Uterus (tissue), 4 donors: ENCODE results near the gene ZNF337. TPM values are rescaled to one million over a fixed set of nuclear protein-coding genes. Genes with fewer than 3 reads are reported as not detected.
"Not testable (repeated sequence)": the region's sequence is repeated elsewhere in the genome, so short reads cannot be mapped to it uniquely, and the experiment has no call there.

Experiments used
- DNase-seq, 2 donors: peaks; one replicate each; pipeline ENCODE4 v3.0.0-alpha.2; 2019 to 2020
- H3K27ac ChIP-seq, 2 donors: fragments of 200-600 bp; sonication (generic); 1 replicate in 1 of 2; 2 replicates in 1 of 2; pipeline ENCODE4 v1.5.1; 2016 to 2018
- H3K27me3 ChIP-seq, 2 donors: fragments of 200-600 bp; sonication (generic); one replicate each; pipeline ENCODE4 v1.5.1; 2018 to 2019; ENCODE audit warnings: control low read depth in 1 of 2
- H3K36me3 ChIP-seq, 2 donors: fragments of 200-600 bp; sonication (generic); one replicate each; pipeline ENCODE4 v1.5.1; 2019; ENCODE audit warnings: control low read depth in 1 of 2
- H3K4me1 ChIP-seq, 2 donors: fragments of 200-600 bp; sonication (generic); one replicate each; pipeline ENCODE4 v1.5.1; 2018 to 2019; ENCODE audit warnings: control low read depth in 1 of 2
- H3K4me3 ChIP-seq, 2 donors: fragments of 200-600 bp; sonication (generic); 1 replicate in 1 of 2; 2 replicates in 1 of 2; pipeline ENCODE4 v1.5.1; 2018 to 2019; ENCODE audit warnings: mild to moderate bottlenecking in 1 of 2
- H3K9me3 ChIP-seq, 2 donors: fragments of 200-600 bp; sonication (generic); one replicate each; pipeline ENCODE4 v1.5.1; 2019; ENCODE audit warnings: control low read depth in 1 of 2
- CTCF ChIP-seq, 4 experiments: fragments of 200-600 bp in 2 of 4; fragments of 450-650 bp in 2 of 4; sonication (generic) in 2 of 4; IDR thresholded peaks; one replicate each; pipeline ENCODE4 v1.5.1; 2016 to 2019; ENCODE audit warnings: antibody characterized with exemption in 4 of 4, mild to moderate bottlenecking in 2 of 4, moderate library complexity in 1 of 4
- POLR2A ChIP-seq, 2 donors: fragments of 450-650 bp; IDR thresholded peaks; one replicate each; pipeline ENCODE4 v1.6.1; 2016; ENCODE audit warnings: antibody characterized with exemption in 2 of 2, mild to moderate bottlenecking in 1 of 2, moderate library complexity in 1 of 2
- intact Hi-C: fragments of 100-400 bp; cut with DNase I; formaldehyde crosslinking; loops from one replicate; pipeline ENCODE4 v1.15.1; 2023; ENCODE audit warnings: low total_unique reads
- total RNA-seq, 4 donors: library from RNA; depleted of rRNA in 3 of 4; stranded (reverse); fragments of >200 nt in 3 of 4; gene quantifications; one replicate each; pipeline versions ENCODE4 v1.1.0 to v1.2.4, GENCODE V29; 2014 to 2023
- donor health status: DM: yes; HTN: yes; CAD: no.

Gene ZNF337
- total RNA-seq, 4 donors from 2014 or later = 2.6 to 32.4 (median 19.0) TPM

GRCh38 chr20:25637247-25637646 lies 59.4 kb downstream of the ZNF337 start:
- no peaks in the 10 kb centered on the region for H3K4me1 ChIP-seq

GRCh38 chr20:25632940-25633790 lies 63.5 kb downstream of the ZNF337 start:
- H3K9me3 ChIP-seq = no peaks in the 10 kb centered on the region
- no peaks in the 10 kb centered on the region for H3K27me3 ChIP-seq
- intact Hi-C loops = no loop called here
- no peak overlapping the region for H3K27ac ChIP-seq
- DNase-seq = no peak
- H3K36me3 ChIP-seq = no peaks in the 10 kb centered on the region
- no peaks in the 10 kb centered on the region for H3K4me1 ChIP-seq
- TF ChIP-seq CTCF (IDR thresholded peaks at IDR 0.05) = no peak
- no peak for TF ChIP-seq POLR2A (IDR thresholded peaks at IDR 0.05)
- no peak overlapping the region for H3K4me3 ChIP-seq

More at GRCh38 chr20:25637247-25637646, 59.4 kb downstream of the ZNF337 start:
- TF ChIP-seq CTCF (IDR thresholded peaks at IDR 0.05) = no peak
- TF ChIP-seq POLR2A (IDR thresholded peaks at IDR 0.05) = no peak
- intact Hi-C loops = no loop called here
- no peaks in the 10 kb centered on the region for H3K36me3 ChIP-seq
- no peaks in the 10 kb centered on the region for H3K9me3 ChIP-seq
- no peaks in the 10 kb centered on the region for H3K27me3 ChIP-seq
- no peak overlapping the region for H3K4me3 ChIP-seq
- no peak for DNase-seq
- H3K27ac ChIP-seq = no peak overlapping the region

GRCh38 chr20:25630615-25631014 lies 66.0 kb downstream of the ZNF337 start:
- H3K4me3 ChIP-seq, H3K9me3 ChIP-seq, H3K4me1 ChIP-seq, intact Hi-C loops, DNase-seq, H3K27ac ChIP-seq, H3K27me3 ChIP-seq, H3K36me3 ChIP-seq: not testable (repeated sequence)

- no peak for DNase-seq
- no peaks in the 10 kb centered on the region for H3K27me3 ChIP-seq
- no peak for TF ChIP-seq POLR2A (IDR thresholded peaks at IDR 0.05)
- no peak for TF ChIP-seq CTCF (IDR thresholded peaks at IDR 0.05)
- H3K4me1 ChIP-seq = no peaks in the 10 kb centered on the region
- no peak overlapping the region for H3K27ac ChIP-seq
- no peaks in the 10 kb centered on the region for H3K36me3 ChIP-seq
- no peak overlapping the region for H3K4me3 ChIP-seq
- intact Hi-C loops = no loop called here
- H3K9me3 ChIP-seq = no peaks in the 10 kb centered on the region
Observed at GRCh38 chr20:25629816-25630499, 66.7 kb downstream of the ZNF337 start.

GRCh38 chr20:25626779-25627178 lies 69.9 kb downstream of the ZNF337 start:
- no peaks in the 10 kb centered on the region for H3K4me1 ChIP-seq
- H3K9me3 ChIP-seq = no peaks in the 10 kb centered on the region
- no peak for DNase-seq
- H3K27ac ChIP-seq = no peak overlapping the region
- TF ChIP-seq CTCF (IDR thresholded peaks at IDR 0.05) (no peak), POLR2A (IDR thresholded peaks at IDR 0.05) (no peak)
- H3K36me3 ChIP-seq = no peaks in the 10 kb centered on the region
- intact Hi-C loops = no loop called here
- H3K4me3 ChIP-seq = no peak overlapping the region
- H3K27me3 ChIP-seq = no peaks in the 10 kb centered on the region
